Stimulated activated CD4-positive, alpha-beta T cell treated with anti-CD3 and anti-CD28 coated beads, TNF-alpha, amount 100 ng/mL, for 1 hour (primary cell): Measurements from ENCODE around the gene TXNDC16.

Experiments
- DNase-seq, 3 donors: peaks; one replicate each; pipeline ENCODE4 v3.0.0-alpha.2; 2020; ENCODE audit warnings: low read depth in 3 of 3, low spot score in 1 of 3

The TXNDC16 gene

GRCh38 chr14:52447236-52447635 lies 105.1 kb downstream of the TXNDC16 start:
- no peak for DNase-seq

- DNase-seq: no peak
These were observed 106.0 kb downstream of the TXNDC16 start for GRCh38 chr14:52446355-52446754.

GRCh38 chr14:52443506-52443905 lies 108.8 kb downstream of the TXNDC16 start:
- no peak for DNase-seq

GRCh38 chr14:52442602-52443001 lies 109.7 kb downstream of the TXNDC16 start:
- DNase-seq: no peak

- DNase-seq: no peak
These were observed 110.1 kb downstream of the TXNDC16 start for GRCh38 chr14:52442166-52442565.

- DNase-seq: no peak
These were observed 112.8 kb downstream of the TXNDC16 start for GRCh38 chr14:52439476-52439875.

- no peak for DNase-seq
These were observed 117.3 kb downstream of the TXNDC16 start for GRCh38 chr14:52434955-52435354.

- DNase-seq: no peak
These were observed 121.8 kb downstream of the TXNDC16 start for GRCh38 chr14:52430474-52430873.

- no peak for DNase-seq
These were observed 122.9 kb downstream of the TXNDC16 start for GRCh38 chr14:52429451-52429850.

GRCh38 chr14:52427460-52427859 lies 124.8 kb downstream of the TXNDC16 start:
- no peak for DNase-seq

- no peak for DNase-seq
These were observed 129.5 kb downstream of the TXNDC16 start for GRCh38 chr14:52422650-52423356.

- no peak for DNase-seq
These were observed 135.2 kb downstream of the TXNDC16 start for GRCh38 chr14:52417139-52417538.

GRCh38 chr14:52413729-52414408 lies 138.4 kb downstream of the TXNDC16 start:
- DNase-seq: no peak

- no peak for DNase-seq
These were observed 139.9 kb downstream of the TXNDC16 start for GRCh38 chr14:52412426-52412825.

- DNase-seq: no peak
These were observed 147.0 kb downstream of the TXNDC16 start for GRCh38 chr14:52405314-52405713.

- no peak for DNase-seq
These were observed 149.3 kb downstream of the TXNDC16 start for GRCh38 chr14:52402812-52403526.

- DNase-seq: no peak
These were observed 151.5 kb downstream of the TXNDC16 start for GRCh38 chr14:52400846-52401245.

- no peak for DNase-seq
These were observed 152.2 kb downstream of the TXNDC16 start for GRCh38 chr14:52399921-52400595.

- DNase-seq: no peak
These were observed 153.2 kb downstream of the TXNDC16 start for GRCh38 chr14:52399104-52399503.

GRCh38 chr14:52397844-52398243 lies 154.5 kb downstream of the TXNDC16 start:
- DNase-seq: no peak

- no peak for DNase-seq
These were observed 156.6 kb downstream of the TXNDC16 start for GRCh38 chr14:52395728-52396127.
